Measurements from ENCODE around the gene WDR93.

DNA sequence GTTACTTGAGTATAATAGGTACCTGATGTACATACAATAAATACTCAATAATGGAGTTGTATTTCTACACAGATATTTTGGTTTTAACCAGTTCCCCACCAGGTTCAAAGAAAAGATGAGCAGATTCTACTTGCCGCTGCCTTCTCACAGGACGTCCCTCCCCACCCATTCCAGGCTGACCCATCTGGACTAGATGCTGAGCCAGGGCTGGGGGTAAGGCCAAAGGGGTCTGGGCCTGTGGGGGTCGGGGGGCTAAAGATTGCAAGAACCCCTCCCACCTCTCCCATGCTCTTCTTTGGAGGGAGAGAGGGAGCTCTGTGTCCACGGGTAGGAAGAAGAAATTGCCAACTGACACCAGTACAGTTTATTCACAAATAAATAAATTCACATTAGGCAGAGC, 58.9 kb downstream of the WDR93 start:
- no peak for TF ChIP-seq EZH2phosphoT487 (IDR thresholded peaks at IDR 0.05; ENCODE audit: borderline replicate concordance, low read depth, low read length)
- TF ChIP-seq, protein P1, sequence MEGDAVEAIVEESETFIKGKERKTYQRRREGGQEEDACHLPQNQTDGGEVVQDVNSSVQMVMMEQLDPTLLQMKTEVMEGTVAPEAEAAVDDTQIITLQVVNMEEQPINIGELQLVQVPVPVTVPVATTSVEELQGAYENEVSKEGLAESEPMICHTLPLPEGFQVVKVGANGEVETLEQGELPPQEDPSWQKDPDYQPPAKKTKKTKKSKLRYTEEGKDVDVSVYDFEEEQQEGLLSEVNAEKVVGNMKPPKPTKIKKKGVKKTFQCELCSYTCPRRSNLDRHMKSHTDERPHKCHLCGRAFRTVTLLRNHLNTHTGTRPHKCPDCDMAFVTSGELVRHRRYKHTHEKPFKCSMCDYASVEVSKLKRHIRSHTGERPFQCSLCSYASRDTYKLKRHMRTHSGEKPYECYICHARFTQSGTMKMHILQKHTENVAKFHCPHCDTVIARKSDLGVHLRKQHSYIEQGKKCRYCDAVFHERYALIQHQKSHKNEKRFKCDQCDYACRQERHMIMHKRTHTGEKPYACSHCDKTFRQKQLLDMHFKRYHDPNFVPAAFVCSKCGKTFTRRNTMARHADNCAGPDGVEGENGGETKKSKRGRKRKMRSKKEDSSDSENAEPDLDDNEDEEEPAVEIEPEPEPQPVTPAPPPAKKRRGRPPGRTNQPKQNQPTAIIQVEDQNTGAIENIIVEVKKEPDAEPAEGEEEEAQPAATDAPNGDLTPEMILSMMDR (conservative IDR thresholded peaks at IDR 0.05; ENCODE audit: low read length): no peak

Data from OCI-LY7 (cell line).